Stimulated activated CD4-positive, alpha-beta T cell treated with anti-CD3 and anti-CD28 coated beads, Interleukin-4, amount 100 ng/mL, for 24 hours (primary cell): ENCODE results near the gene CDK7.

Source experiments
- DNase-seq: peaks from one replicate; pipeline ENCODE4 v3.0.0-alpha.2; 2020

Gene CDK7

DNA sequence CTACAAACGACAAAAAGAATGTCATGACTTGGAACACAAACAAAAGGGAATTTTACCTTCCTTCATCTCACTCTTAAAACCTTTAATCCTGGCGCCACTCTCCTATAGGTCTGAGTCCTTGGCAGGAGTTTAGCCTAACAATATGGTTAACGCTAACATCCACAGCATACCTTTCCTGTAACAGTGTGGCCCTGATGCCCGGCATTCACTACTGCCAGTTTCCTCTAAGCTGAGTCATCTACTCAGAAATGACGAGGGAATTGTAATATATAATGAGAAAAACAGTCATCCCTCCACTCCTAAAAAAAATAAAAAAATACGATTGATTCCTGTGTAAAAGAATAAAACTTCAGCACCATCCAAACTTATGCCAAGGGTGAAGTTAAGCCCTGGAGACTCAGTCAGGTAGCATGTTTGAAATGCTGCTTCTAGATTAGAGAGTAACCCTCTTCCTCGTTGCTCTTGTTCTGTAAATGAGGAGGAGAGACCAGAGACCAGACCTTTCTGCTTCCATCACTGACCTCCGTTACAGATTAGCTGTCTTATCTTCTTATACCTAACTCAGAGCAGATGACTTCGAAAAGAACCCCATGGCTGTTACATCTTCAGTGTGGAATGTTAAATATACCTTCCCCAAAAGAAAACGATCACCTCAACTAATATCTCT, 60.5 kb downstream of the CDK7 start:
- DNase-seq, result no peak

DNA sequence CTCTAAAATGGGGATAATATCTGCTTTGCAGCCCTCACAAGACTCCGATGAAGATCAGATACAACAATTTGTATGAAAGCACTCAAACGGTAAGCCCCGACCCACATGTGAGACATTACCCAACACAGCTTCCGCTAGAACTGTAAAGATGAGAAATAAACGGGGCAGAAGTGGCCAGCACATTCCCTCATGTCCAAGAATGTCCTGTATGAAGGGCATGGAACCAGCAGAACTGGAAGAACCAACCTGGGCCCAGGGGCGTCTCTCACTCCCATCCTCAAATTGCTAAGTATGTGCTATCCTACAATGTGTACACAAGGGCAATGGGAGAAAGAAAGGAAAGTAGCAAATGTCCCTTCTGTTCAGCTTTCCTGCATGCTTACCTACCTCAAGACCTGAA, 64.9 kb downstream of the CDK7 start:
- DNase-seq, result no peak

DNA sequence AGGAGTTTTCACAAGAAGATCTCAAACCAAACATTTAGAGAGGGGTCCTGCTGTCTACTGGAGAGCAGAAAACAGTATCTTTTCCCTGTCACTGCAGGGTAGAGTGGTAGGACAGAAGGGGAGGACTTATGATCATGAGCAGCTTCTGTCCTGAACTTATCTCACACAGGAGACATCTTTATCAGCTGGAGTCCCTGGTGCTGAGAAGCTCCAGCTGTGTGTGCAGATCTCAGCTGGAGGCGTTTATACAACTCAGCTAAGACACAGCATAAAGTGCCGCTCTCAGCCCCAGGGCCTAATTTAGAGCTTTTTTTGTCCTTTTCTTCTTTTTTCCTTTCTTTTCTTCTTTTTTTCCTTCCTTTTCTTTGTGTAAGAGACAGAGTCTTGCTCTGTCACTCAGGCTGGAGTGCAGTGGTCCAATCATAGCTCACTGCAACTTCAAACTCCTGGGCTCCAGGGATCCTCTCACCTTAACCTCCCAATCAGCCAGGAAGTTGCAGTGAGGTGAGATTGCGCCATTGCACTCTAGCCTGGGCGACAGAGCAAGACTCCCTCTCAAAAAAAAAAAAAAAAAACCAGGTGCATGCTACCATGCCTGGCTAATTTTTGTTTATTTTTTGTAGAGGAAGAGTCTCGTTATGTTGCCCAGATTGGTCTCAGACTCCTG, 66.0 kb downstream of the CDK7 start:
- DNase-seq, result no peak

DNA sequence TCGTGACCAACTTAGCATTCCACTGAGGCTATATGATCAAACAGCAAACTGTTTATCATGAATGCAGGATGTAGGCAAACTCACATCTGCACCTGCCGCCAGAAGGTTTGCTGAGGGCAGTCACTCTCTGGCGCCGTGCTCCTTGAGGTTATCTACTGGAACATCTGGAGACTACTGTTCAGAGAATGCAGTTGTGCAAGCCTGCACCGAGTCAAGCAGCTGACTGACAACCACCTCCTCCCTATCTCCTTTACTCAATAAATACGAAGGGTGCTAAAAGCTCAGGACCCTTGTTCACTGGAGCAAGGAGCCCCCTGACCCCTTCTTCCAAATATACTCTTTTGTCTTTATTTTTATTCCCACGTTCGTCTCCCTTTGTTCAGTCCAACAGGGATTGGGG, 70.8 kb downstream of the CDK7 start:
- DNase-seq, result no peak

DNA sequence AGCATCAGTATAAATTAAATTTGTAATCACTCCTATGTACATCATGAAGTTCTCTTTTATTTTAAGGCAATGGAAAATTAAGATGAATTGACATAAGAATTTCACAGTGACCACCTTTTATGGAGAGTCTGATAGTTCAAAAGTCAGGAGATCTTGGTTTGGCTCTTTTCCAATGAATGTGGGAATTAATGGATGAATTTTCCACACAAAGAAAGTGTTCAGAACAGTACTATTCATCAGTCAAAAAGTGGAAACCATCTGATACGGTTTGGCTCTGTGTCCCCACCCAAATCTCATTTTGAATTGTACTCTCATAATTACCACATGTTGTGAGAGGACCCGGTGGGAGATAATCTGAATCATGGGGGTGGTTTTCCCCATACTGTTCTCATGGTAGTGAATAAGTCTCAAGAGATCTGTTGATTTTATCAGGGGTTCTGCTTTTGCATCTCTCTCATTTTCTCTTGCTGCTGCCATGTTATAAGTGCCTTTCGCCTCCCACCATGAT, 73.4 kb downstream of the CDK7 start:
- DNase-seq, result no peak

DNA sequence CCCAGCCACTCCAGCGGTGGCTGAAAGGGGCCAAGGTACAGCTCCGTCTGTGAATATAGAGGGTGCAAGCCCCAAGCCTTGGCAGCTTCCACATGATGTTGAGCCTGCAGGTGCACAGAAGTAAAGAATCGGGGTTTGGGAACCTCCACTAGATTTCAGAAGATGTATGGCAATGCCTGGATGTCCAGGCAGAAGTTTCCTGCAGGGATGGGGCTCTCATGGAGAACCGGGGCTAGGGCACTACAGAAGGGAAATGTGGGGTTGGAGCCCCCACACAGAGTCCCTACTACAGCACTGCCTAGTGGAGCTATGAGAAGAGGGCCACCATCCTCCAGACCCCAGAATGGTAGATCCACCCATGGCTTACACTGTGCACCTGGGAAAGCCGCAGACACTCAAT, 74.7 kb downstream of the CDK7 start:
- no peak for DNase-seq

DNA sequence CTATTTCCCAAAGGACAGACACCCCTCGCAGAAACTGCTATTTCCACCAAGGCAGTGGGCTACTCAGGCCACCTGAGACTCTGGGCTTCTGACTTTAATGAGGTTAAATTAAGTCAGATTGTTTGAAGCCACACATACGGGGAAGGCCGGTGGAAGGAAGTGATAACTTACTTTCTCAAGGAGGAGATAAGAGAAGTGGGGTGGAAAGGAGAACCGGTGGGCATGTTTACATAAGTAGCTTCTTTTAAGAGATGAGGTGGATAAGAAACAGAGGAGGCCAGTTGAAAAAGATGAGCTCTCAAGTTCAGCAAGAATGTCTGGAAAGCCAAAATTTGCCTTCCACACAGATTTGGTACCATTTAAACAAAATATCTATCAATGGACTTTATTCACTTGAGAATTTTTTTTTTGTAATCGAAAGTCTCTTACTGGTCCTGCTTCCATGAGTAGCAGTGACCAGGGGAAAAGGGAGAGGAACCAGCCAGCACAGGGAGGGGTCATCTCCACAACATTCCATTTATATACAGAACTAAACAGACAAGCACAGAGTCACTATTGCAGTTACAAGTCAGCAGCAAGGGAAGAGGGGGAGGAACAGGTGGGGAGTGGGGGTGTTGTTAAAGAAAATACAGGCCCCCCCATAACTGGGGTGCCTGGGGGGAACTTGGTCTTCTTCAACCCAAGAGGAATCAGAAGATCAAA, 77.9 kb downstream of the CDK7 start:
- DNase-seq, result no peak

DNA sequence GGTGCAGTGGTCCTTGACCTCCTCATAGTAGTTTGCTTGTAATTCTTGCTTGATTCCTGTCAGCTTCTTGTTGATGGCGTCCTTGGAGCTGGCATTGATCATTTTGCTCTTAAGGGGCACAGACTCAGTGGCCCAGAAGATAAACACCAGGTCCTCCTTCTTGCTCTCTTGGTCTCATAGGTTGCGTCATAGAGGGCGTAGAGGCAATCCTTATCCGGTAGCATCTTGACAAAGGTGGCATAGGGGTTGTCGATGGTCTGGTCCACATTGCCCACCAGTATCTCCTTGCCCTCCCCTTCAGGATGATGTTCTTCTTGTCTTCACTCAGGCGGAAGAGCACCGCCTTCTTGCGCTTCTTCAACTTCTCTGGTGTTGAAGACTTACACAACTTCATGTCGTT, 78.7 kb downstream of the CDK7 start:
- no peak for DNase-seq

DNA sequence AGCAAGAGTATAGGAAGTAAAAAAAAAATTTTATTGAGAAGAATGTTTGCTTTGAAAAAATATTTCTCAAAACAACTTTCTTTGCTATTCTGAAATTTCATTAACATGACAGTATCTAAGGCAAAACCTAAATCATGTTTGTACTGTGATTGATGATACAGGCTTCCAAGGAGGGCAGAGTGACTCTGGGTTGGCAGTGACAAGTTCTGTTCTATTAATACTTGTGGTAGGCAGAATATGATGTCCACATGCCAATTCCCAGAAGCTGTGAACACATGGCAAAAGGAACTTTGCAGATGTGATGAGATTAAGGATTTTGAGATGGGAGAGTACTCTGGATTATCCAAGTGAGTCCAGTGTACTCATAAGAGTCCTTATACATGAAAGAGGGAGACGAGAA, 81.3 kb downstream of the CDK7 start:
- no peak for DNase-seq

DNA sequence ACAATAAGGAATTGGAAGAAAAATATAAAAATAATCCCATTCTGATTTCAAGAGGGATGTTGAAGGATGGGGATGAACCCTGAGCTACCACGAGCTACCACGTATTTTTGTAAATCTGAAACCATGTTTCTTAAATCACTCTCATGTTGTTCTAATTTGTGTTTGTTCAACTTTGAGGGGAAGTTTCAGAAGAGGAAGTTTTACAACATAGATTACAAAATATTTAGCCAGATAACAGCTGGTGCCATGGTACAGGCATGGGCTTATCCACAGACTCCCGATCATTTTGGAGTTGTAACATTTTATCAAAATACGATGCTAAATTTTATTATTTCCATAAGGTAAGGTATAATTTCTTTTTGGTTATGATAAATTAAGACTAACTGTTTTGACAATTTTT, 82.7 kb downstream of the CDK7 start:
- DNase-seq, result no peak

DNA sequence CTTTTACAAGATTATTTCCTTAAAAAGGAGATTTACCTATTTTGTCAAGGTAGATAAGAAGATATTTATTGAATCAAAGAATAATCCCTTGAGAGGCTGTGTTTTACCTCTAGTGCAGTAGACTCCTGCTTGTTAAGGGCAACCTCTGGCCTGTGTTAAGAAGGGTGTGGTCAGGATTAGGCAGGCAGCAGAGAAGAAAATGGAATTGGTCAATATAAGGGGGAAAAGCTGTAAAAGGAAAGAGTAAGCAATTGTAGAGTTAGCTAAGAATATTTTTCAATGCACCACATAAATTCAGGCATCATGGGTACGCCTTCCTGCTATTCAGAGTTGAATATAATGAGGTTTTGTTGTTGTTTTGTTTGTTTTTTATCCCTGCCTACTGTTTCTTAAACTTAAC, 91.7 kb downstream of the CDK7 start:
- DNase-seq, result no peak
